ENCODE results near the gene DPYD. TPM values are rescaled to one million over a fixed set of nuclear protein-coding genes. Genes with fewer than 3 reads are reported as not detected.

DPYD gene
- total and polyA plus RNA-seq, 10 of the 15 experiments (the other 5 are each of a cell fraction or from before 2014, with no cell fraction given): 5.7 to 23.8 (median 10.2) TPM

DNA sequence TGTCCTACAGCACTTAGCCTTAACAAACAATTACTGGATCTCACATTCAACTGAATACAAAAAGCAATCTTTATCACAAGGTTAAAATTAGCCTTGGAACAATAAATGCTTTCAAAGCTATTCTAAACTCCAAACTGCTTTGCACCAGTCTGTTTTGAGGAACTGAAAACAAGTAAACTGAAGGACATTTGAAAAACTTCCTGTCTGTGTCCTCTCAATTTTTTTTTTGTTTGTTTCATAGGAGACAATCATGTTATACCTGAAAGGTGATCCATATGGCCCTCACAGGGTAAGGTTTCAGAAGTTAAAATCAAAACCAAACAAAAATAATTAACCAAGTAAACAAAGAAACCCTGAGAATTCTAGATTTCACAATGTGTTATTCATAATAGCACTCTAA, 459.1 kb downstream of the DPYD start:
- Histone ChIP-seq H3K79me2 (ENCODE audit: control insufficient read depth, insufficient read depth, low read length) (no peaks in the 10 kb centered on the region), H3K4me2 (ENCODE audit: control insufficient read depth, insufficient read depth) (0 out of 2 replicates have a peak overlapping the region, but pooled peaks have one; percentile 50), H3K27me3 (replicated peaks in 1 of 2; ENCODE audit: control insufficient read depth in 2 of 2, insufficient read depth in 2 of 2, low read length in 1 of 2) (no peaks in the 10 kb centered on the region), H3K36me3 (ENCODE audit: control insufficient read depth in 2 of 2, insufficient read depth in 2 of 2, low read length in 1 of 2) (no peaks in the 10 kb centered on the region), H3K4me3 (no peak overlapping the region), H2AFZ (ENCODE audit: control insufficient read depth, low read depth, low read length) (no peak overlapping the region; the same call in 1 of the 2 replicates), H3K4me1 (ENCODE audit: control insufficient read depth, insufficient read depth, low read length) (peaks cover 8% of the 10 kb centered on the region; the same call in 1 of the 2 replicates), H3K27ac (ENCODE audit: control insufficient read depth, insufficient read depth) (peak overlapping the region; percentile 36; the same call in 1 of the 2 replicates), H4K20me1 (ENCODE audit: control insufficient read depth, insufficient read depth) (no peaks in the 10 kb centered on the region), H3K9ac (ENCODE audit: control insufficient read depth, insufficient read depth, low read length) (no peak overlapping the region), H3K9me3 (replicated peaks; ENCODE audit: control insufficient read depth, insufficient read depth, low read length) (peaks cover 7% of the 10 kb centered on the region; the same call in 2 of the 3 replicates)
- ATAC-seq: peak; percentile 95
- ChIA-PET CTCF (interaction anchor here (0.7 to 2.4 kb wide), 5 partner anchors 12 to 294 kb away, joined by 3 to 9 read pairs (median 5); no protein-coding TSS in a partner anchor), SMC1A (ENCODE audit: uncharacterized antibody, unreplicated experiment) (interaction anchor here (0.9 to 3.4 kb wide), 9 partner anchors 8 to 323 kb away, joined by 3 to 20 read pairs (median 3); no protein-coding TSS in a partner anchor), RAD21 (ENCODE audit: unreplicated experiment) (interaction anchor here (0.7 to 1.7 kb wide), 8 partner anchors 43 to 265 kb away, joined by 3 to 10 read pairs (median 3); no protein-coding TSS in a partner anchor), POLR2A (no interaction called here)
- BruUV-seq (replicated peaks): no TSS peak
- peak; percentile 61 for FAIRE-seq
- in situ Hi-C loops (cut with MboI) (no loop called here), intact Hi-C loops (cut with micrococcal nuclease; ENCODE audit: unreplicated experiment) (loop anchor here (5.0 kb wide), 2 partner anchors 46 to 66 kb away; no protein-coding TSS in a partner anchor)
- DNase-seq (ENCODE audit: low read depth, low spot score): peak; percentile 59
- TF ChIP-seq CHD2 (IDR thresholded peaks at IDR 0.05; ENCODE audit: borderline replicate concordance, low read depth, low read length) (peak; percentile 65; the same call in 1 of the 2 replicates), ZNF384 (IDR thresholded peaks at IDR 0.05; ENCODE audit: borderline replicate concordance, low read depth, low read length) (peak; percentile 86; the same call in 1 of the 2 replicates), ESRRA (IDR thresholded peaks at IDR 0.05; ENCODE audit: low read length) (peak; percentile 74; the same call in 1 of the 2 replicates), SPI1 (IDR thresholded peaks at IDR 0.05; ENCODE audit: borderline replicate concordance, insufficient read depth, low read depth, low read length) (peak; percentile 98), MTA2 (IDR thresholded peaks at IDR 0.05; ENCODE audit: low read depth) (peak; percentile 98), PML (IDR thresholded peaks at IDR 0.05; ENCODE audit: low read length) (no peak), MEF2B (IDR thresholded peaks at IDR 0.05; ENCODE audit: partially characterized antibody, poor library complexity, severe bottlenecking) (peak; percentile 87), RUNX3 (IDR thresholded peaks at IDR 0.05; ENCODE audit: low read length) (0 out of 2 replicates have a peak, but pooled peaks have one; percentile 34), HDAC2 (IDR thresholded peaks at IDR 0.05) (no peak), NR2F1 (conservative IDR thresholded peaks at IDR 0.05) (peak; percentile 74), DPF2 (IDR thresholded peaks at IDR 0.05) (peak; percentile 92), SP1 (IDR thresholded peaks at IDR 0.05; ENCODE audit: low read depth, low read length) (no peak), ZNF274 (IDR thresholded peaks at IDR 0.05; ENCODE audit: insufficient read depth, insufficient read length) (no peak), MEF2A (IDR thresholded peaks at IDR 0.05; ENCODE audit: insufficient read depth, low read depth, low read length) (peak; percentile 90), IKZF1 (conservative IDR thresholded peaks at IDR 0.05) (peak; percentile 91), BMI1 (IDR thresholded peaks at IDR 0.05; ENCODE audit: borderline replicate concordance) (peak; percentile 78; the same call in 1 of the 2 replicates), CBX5 (IDR thresholded peaks at IDR 0.05; ENCODE audit: low read depth) (0 out of 2 replicates have a peak, but pooled peaks have one; percentile 34)
- TF ChIP-seq, protein P1, sequence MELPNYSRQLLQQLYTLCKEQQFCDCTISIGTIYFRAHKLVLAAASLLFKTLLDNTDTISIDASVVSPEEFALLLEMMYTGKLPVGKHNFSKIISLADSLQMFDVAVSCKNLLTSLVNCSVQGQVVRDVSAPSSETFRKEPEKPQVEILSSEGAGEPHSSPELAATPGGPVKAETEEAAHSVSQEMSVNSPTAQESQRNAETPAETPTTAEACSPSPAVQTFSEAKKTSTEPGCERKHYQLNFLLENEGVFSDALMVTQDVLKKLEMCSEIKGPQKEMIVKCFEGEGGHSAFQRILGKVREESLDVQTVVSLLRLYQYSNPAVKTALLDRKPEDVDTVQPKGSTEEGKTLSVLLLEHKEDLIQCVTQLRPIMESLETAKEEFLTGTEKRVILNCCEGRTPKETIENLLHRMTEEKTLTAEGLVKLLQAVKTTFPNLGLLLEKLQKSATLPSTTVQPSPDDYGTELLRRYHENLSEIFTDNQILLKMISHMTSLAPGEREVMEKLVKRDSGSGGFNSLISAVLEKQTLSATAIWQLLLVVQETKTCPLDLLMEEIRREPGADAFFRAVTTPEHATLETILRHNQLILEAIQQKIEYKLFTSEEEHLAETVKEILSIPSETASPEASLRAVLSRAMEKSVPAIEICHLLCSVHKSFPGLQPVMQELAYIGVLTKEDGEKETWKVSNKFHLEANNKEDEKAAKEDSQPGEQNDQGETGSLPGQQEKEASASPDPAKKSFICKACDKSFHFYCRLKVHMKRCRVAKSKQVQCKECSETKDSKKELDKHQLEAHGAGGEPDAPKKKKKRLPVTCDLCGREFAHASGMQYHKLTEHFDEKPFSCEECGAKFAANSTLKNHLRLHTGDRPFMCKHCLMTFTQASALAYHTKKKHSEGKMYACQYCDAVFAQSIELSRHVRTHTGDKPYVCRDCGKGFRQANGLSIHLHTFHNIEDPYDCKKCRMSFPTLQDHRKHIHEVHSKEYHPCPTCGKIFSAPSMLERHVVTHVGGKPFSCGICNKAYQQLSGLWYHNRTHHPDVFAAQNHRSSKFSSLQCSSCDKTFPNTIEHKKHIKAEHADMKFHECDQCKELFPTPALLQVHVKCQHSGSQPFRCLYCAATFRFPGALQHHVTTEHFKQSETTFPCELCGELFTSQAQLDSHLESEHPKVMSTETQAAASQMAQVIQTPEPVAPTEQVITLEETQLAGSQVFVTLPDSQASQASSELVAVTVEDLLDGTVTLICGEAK (IDR thresholded peaks at IDR 0.05; ENCODE audit: borderline replicate concordance): peak; percentile 56; the same call in 1 of the 2 replicates
- TF ChIP-seq, protein P2, sequence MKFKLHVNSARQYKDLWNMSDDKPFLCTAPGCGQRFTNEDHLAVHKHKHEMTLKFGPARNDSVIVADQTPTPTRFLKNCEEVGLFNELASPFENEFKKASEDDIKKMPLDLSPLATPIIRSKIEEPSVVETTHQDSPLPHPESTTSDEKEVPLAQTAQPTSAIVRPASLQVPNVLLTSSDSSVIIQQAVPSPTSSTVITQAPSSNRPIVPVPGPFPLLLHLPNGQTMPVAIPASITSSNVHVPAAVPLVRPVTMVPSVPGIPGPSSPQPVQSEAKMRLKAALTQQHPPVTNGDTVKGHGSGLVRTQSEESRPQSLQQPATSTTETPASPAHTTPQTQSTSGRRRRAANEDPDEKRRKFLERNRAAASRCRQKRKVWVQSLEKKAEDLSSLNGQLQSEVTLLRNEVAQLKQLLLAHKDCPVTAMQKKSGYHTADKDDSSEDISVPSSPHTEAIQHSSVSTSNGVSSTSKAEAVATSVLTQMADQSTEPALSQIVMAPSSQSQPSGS (IDR thresholded peaks at IDR 0.05; ENCODE audit: low read length): peak; percentile 50; the same call in 1 of the 2 replicates

Data from GM12878 (cell line).